ENCODE data around the gene LDAH. TPM values are rescaled to one million over a fixed set of nuclear protein-coding genes. Genes with fewer than 3 reads are reported as not detected.
A peak's percentile ranks its signal among the peaks of the same experiment; 100 is the strongest.

Gene LDAH
- total RNA-seq, 1 experiment from 2014 or later: 27.4 TPM

DNA sequence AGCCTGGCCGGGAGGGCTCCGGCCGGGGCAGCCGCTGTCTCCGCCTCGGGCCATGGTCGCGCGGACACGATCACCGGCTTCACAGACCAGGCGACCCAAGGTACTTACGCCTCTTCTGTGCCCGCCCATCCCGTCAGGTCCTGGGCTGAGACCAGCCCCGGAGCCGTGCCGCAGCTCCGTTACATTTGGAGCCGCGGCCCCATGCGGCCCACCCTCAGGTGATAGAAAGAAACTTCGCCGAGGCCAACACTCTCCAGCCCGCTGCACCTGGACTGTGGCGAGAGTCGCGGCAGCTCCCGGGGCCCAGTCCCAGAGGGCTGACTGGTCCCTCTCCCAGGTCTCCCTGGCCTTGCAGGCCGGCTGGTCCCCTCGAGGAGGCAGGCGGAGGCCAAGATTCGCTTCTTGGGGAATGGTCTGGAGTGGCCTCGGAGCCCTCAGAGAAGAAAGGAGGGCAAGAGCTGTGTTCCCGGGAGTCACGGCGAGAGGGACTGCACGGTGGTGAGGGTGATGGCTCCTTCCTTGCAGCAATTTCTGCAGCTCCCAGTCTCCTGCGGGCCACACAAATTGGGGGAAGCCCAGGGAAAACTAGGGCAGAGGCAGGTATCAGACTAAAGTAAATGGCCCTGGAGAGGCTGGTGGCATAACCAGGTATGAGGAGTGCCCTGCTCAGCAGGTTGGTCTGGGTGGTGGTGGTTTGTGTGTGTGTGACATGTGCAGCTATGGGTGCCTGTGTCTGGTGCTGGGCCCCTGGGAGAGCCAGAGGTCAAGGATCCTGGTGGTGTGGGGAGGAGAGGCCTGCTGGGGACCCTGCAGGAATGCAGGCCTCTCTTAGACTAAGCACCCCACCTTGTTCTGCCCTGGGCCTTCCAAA, 155.1 kb downstream of the LDAH start:
- ChIA-PET POLR2A (ENCODE audit: low non-redundant PET) (no interaction called here), CTCF (interaction anchor here (0.6 kb wide), 1 partner anchor 26 kb away, joined by 3 read pairs; no protein-coding TSS in a partner anchor)
- H3K9me3 ChIP-seq (ENCODE audit: low read depth, low read length, poor library complexity, severe bottlenecking): no peaks in the 10 kb centered on the region
- H3K27me3 ChIP-seq (replicated peaks; ENCODE audit: insufficient read depth, low read depth, low read length, poor library complexity): peaks cover 96% of the 10 kb centered on the region
- no peak for DNase-seq (ENCODE audit: low spot score)
- no peaks in the 10 kb centered on the region for H3K36me3 ChIP-seq (ENCODE audit: insufficient read depth, low read length, poor library complexity, severe bottlenecking)
- H3K4me1 ChIP-seq (ENCODE audit: insufficient read depth, low read length, poor library complexity, severe bottlenecking): peaks cover 6% of the 10 kb centered on the region
- H3K4me3 ChIP-seq (ENCODE audit: low read depth, low read length, poor library complexity, severe bottlenecking): no peak overlapping the region
- no TSS peak for BruUV-seq (replicated peaks)
- intact Hi-C loops (cut with micrococcal nuclease; ENCODE audit: unreplicated experiment): no loop called here
- H3K27ac ChIP-seq (ENCODE audit: low read depth, low read length, poor library complexity, severe bottlenecking): no peak overlapping the region
- TF ChIP-seq, protein P1, sequence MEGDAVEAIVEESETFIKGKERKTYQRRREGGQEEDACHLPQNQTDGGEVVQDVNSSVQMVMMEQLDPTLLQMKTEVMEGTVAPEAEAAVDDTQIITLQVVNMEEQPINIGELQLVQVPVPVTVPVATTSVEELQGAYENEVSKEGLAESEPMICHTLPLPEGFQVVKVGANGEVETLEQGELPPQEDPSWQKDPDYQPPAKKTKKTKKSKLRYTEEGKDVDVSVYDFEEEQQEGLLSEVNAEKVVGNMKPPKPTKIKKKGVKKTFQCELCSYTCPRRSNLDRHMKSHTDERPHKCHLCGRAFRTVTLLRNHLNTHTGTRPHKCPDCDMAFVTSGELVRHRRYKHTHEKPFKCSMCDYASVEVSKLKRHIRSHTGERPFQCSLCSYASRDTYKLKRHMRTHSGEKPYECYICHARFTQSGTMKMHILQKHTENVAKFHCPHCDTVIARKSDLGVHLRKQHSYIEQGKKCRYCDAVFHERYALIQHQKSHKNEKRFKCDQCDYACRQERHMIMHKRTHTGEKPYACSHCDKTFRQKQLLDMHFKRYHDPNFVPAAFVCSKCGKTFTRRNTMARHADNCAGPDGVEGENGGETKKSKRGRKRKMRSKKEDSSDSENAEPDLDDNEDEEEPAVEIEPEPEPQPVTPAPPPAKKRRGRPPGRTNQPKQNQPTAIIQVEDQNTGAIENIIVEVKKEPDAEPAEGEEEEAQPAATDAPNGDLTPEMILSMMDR (conservative IDR thresholded peaks at IDR 0.05; ENCODE audit: low read depth, low read length): no peak
- peak; percentile 48 for TF ChIP-seq EZH2 (IDR thresholded peaks at IDR 0.05; ENCODE audit: borderline replicate concordance, low read depth, low read length, poor library complexity, severe bottlenecking)

GRCh38 chr2:20667151-20667530, 155.8 kb downstream of the LDAH start:
- no peak overlapping the region for H3K4me3 ChIP-seq (ENCODE audit: low read depth, low read length, poor library complexity, severe bottlenecking)
- no peaks in the 10 kb centered on the region for H3K9me3 ChIP-seq (ENCODE audit: low read depth, low read length, poor library complexity, severe bottlenecking)
- peaks cover 6% of the 10 kb centered on the region for H3K4me1 ChIP-seq (ENCODE audit: insufficient read depth, low read length, poor library complexity, severe bottlenecking)
- no peaks in the 10 kb centered on the region for H3K36me3 ChIP-seq (ENCODE audit: insufficient read depth, low read length, poor library complexity, severe bottlenecking)
- peaks cover 96% of the 10 kb centered on the region for H3K27me3 ChIP-seq (replicated peaks; ENCODE audit: insufficient read depth, low read depth, low read length, poor library complexity)
- ChIA-PET CTCF (interaction anchor here (0.6 kb wide), 2 partner anchors 27 to 269 kb away, joined by 3 read pairs; no protein-coding TSS in a partner anchor), POLR2A (ENCODE audit: low non-redundant PET) (no interaction called here)
- no peak for DNase-seq (ENCODE audit: low spot score)
- intact Hi-C loops (cut with micrococcal nuclease; ENCODE audit: unreplicated experiment): no loop called here
- BruUV-seq (replicated peaks): no TSS peak
- TF ChIP-seq, protein P1 (conservative IDR thresholded peaks at IDR 0.05; ENCODE audit: low read depth, low read length): no peak
- TF ChIP-seq EZH2 (IDR thresholded peaks at IDR 0.05; ENCODE audit: borderline replicate concordance, low read depth, low read length, poor library complexity, severe bottlenecking): no peak
- no peak overlapping the region for H3K27ac ChIP-seq (ENCODE audit: low read depth, low read length, poor library complexity, severe bottlenecking)

- no peaks in the 10 kb centered on the region for H3K36me3 ChIP-seq (ENCODE audit: insufficient read depth, low read length, poor library complexity, severe bottlenecking)
- no peaks in the 10 kb centered on the region for H3K9me3 ChIP-seq (ENCODE audit: low read depth, low read length, poor library complexity, severe bottlenecking)
- ChIA-PET POLR2A (ENCODE audit: low non-redundant PET) (no interaction called here), CTCF (interaction anchor here (0.6 kb wide), 1 partner anchor 270 kb away, joined by 3 read pairs; no protein-coding TSS in a partner anchor)
- intact Hi-C loops (cut with micrococcal nuclease; ENCODE audit: unreplicated experiment): no loop called here
- H3K27me3 ChIP-seq (replicated peaks; ENCODE audit: insufficient read depth, low read depth, low read length, poor library complexity): peaks cover 96% of the 10 kb centered on the region
- H3K4me1 ChIP-seq (ENCODE audit: insufficient read depth, low read length, poor library complexity, severe bottlenecking): peaks cover 6% of the 10 kb centered on the region
- BruUV-seq (replicated peaks): no TSS peak
- DNase-seq (ENCODE audit: low spot score): no peak
- no peak within 1 kb of the TSS for H3K27ac ChIP-seq (ENCODE audit: low read depth, low read length, poor library complexity, severe bottlenecking)
- TF ChIP-seq, protein P1 (conservative IDR thresholded peaks at IDR 0.05; ENCODE audit: low read depth, low read length): peak; percentile 38; the same call in 1 of the 2 replicates
- TF ChIP-seq EZH2 (IDR thresholded peaks at IDR 0.05; ENCODE audit: borderline replicate concordance, low read depth, low read length, poor library complexity, severe bottlenecking): peak; percentile 99
- H3K4me3 ChIP-seq (ENCODE audit: low read depth, low read length, poor library complexity, severe bottlenecking): peak within 1 kb of the TSS; percentile 25
Observed at GRCh38 chr2:20666304-20667150, 156.4 kb downstream of the LDAH start, which contains the start of gene GDF7. TSS of gene GDF7 (plus strand) at chr2:20667144. CDS start at chr2:20667240, 96 bp downstream.
